Ovary (tissue), 3 donors: ENCODE measurements around the gene HINT2.

ENCODE experiments used
- CTCF ChIP-seq, 3 donors: fragments of 450-650 bp in 2 of 3; fragments of 200-600 bp in 1 of 3; IDR thresholded peaks; one replicate each; pipeline versions ENCODE4 v1.5.1 to v1.8.0; 2016 to 2022; ENCODE audit warnings: antibody characterized with exemption in 3 of 3, mild to moderate bottlenecking in 1 of 3
- POLR2A ChIP-seq: fragments of 450-650 bp; IDR thresholded peaks from one replicate; pipeline ENCODE4 v1.6.1; 2017; ENCODE audit warnings: antibody characterized with exemption, mild to moderate bottlenecking, moderate library complexity
- donor health status: DM: no; HTN: no; CAD: no.

GRCh38 chr9:35863583-35863982 lies 48.7 kb upstream of the HINT2 start:
- no peak for TF ChIP-seq POLR2A
- no peak for TF ChIP-seq CTCF (IDR thresholded peaks at IDR 0.05)
